H1 (cell line): ENCODE measurements around the gene CEP152. TPM values are rescaled to one million over a fixed set of nuclear protein-coding genes. Genes with fewer than 3 reads are reported as not detected.

Experiments used
- CTCF ChIA-PET: fragments of 300-600 bp; sonication (Branson Sonifier 250); formaldehyde crosslinking; loops from one replicate; lab custom pipeline; 2021; ENCODE audit not compliant: partially characterized antibody; lab: Charles Lee
- POLR2A ChIA-PET: fragments of 300-600 bp; sonication (Branson Sonifier 250); formaldehyde crosslinking; loops from one replicate; lab custom pipeline; 2021; ENCODE audit warnings: inconsistent platforms; ENCODE audit not compliant: partially characterized antibody; lab: Charles Lee
- DNase-seq, 2 experiments: peaks; one replicate each; pipeline versions ENCODE4 v3.0.0 to v3.0.0-alpha.2; 2010 to 2022; ENCODE audit warnings: low spot score in 2 of 2, low read depth in 1 of 2, mixed read lengths in 1 of 2
- FAIRE-seq: peaks from 2 replicates; lab custom pipeline; 2011; peaks lifted over from hg19 to GRCh38; lab: Jason Lieb, UNC
- H2AFZ ChIP-seq: 2 replicates; pipeline ENCODE4 v1.8.1; 2012; ENCODE audit warnings: low read length, inconsistent platforms
- H2AK5ac ChIP-seq: 2 replicates; pipeline ENCODE4 v1.6.1; 2013; ENCODE audit warnings: low read depth, low read length
- H2BK120ac ChIP-seq: replicated peaks from 2 replicates; pipeline ENCODE3; 2013; ENCODE audit warnings: low read depth, low read length, inconsistent platforms
- H2BK12ac ChIP-seq: 2 replicates; pipeline ENCODE4 v1.6.1; 2013; ENCODE audit warnings: low read depth, low read length
- H2BK15ac ChIP-seq: 2 replicates; pipeline ENCODE4 v1.6.1; 2013; ENCODE audit warnings: low read length
- H2BK20ac ChIP-seq: 2 replicates; pipeline ENCODE4 v1.6.1; 2013; ENCODE audit warnings: low read length
- H2BK5ac ChIP-seq: 2 replicates; pipeline ENCODE4 v1.6.1; 2013; ENCODE audit warnings: low read depth, low read length
- H3K14ac ChIP-seq: 2 replicates; pipeline ENCODE4 v1.6.1; 2013; ENCODE audit warnings: inconsistent platforms; ENCODE audit not compliant: insufficient read length
- H3K18ac ChIP-seq: 2 replicates; pipeline ENCODE4 v1.6.1; 2013; ENCODE audit warnings: low read length; ENCODE audit errors: extremely low read depth
- H3K23ac ChIP-seq: 2 replicates; pipeline ENCODE4 v1.6.1; 2013; ENCODE audit warnings: inconsistent platforms; ENCODE audit not compliant: insufficient read length
- H3K23me2 ChIP-seq: 2 replicates; pipeline ENCODE4 v1.6.1; 2013; ENCODE audit warnings: low read depth, low read length
- H3K27ac ChIP-seq: 2 replicates; pipeline ENCODE4 v1.6.1; 2011; ENCODE audit warnings: low read depth, low read length, inconsistent platforms
- H3K27me3 ChIP-seq, 4 experiments: replicated peaks in 1 of 4; 1 replicate in 1 of 4; 2 replicates in 3 of 4; pipeline versions ENCODE4 v1.6.1 to v1.8.1; 2011 to 2013; ENCODE audit warnings: low read length in 3 of 4, mild to moderate bottlenecking in 3 of 4, inconsistent platforms in 2 of 4, mixed read lengths in 2 of 4, moderate library complexity in 1 of 4; ENCODE audit not compliant: control insufficient read depth in 3 of 4, insufficient read depth in 3 of 4; ENCODE audit errors: extremely low read depth in 1 of 4
- H3K36me3 ChIP-seq, 4 experiments: 2 replicates each; pipeline versions ENCODE4 v1.6.1 to v1.8.1; 2011 to 2013; ENCODE audit warnings: mild to moderate bottlenecking in 4 of 4, low read length in 3 of 4, moderate library complexity in 2 of 4, control low read depth in 1 of 4, inconsistent platforms in 1 of 4; ENCODE audit not compliant: insufficient read depth in 4 of 4, control insufficient read depth in 2 of 4
- H3K4ac ChIP-seq: replicated peaks from 2 replicates; pipeline ENCODE3; 2013; ENCODE audit warnings: low read length, low read depth, mixed read lengths, inconsistent platforms; ENCODE audit not compliant: insufficient read length
- H3K4me1 ChIP-seq, 4 experiments: replicated peaks in 1 of 4; 1 replicate in 1 of 4; 2 replicates in 3 of 4; pipeline versions ENCODE4 v1.6.1 to v1.8.1; 2011 to 2013; ENCODE audit warnings: low read length in 3 of 4, inconsistent platforms in 2 of 4, mixed read lengths in 1 of 4; ENCODE audit not compliant: insufficient read depth in 4 of 4, control insufficient read depth in 3 of 4
- H3K4me2 ChIP-seq, 2 experiments: 2 replicates each; pipeline versions ENCODE4 v1.6.1 to v1.8.1; 2011 to 2013; ENCODE audit warnings: low read depth in 2 of 2, low read length in 2 of 2, control low read depth in 1 of 2, inconsistent platforms in 1 of 2, mild to moderate bottlenecking in 1 of 2; ENCODE audit not compliant: insufficient read depth in 1 of 2
- H3K4me3 ChIP-seq, 4 experiments: fragments of 200-600, 300-600 bp in 1 of 4; sonication (generic), shearing (Covaris generic), sonication (Bioruptor Twin) in 1 of 4; 2 replicates each; pipeline versions ENCODE4 v1.5.1 to v1.8.1; 2011 to 2016; ENCODE audit warnings: low read length in 4 of 4, low read depth in 3 of 4, control low read depth in 2 of 4, inconsistent platforms in 2 of 4, mild to moderate bottlenecking in 2 of 4, mixed read lengths in 1 of 4, moderate library complexity in 1 of 4; ENCODE audit not compliant: insufficient read depth in 2 of 4; ENCODE audit errors: extremely low read depth in 1 of 4
- H3K56ac ChIP-seq: replicated peaks from 2 replicates; pipeline ENCODE3; 2013; ENCODE audit warnings: low read depth, mild to moderate bottlenecking, mixed read lengths, low read length, inconsistent platforms; ENCODE audit not compliant: insufficient read length
- H3K79me1 ChIP-seq: 2 replicates; pipeline ENCODE4 v1.6.1; 2013; ENCODE audit warnings: low read depth, low read length, control low read depth
- H3K79me2 ChIP-seq, 2 experiments: 2 replicates each; pipeline versions ENCODE4 v1.6.1 to v1.8.1; 2012 to 2013; ENCODE audit warnings: low read length in 2 of 2, mild to moderate bottlenecking in 2 of 2, inconsistent platforms in 1 of 2; ENCODE audit not compliant: insufficient read depth in 2 of 2, control insufficient read depth in 1 of 2
- H3K9ac ChIP-seq, 4 experiments: replicated peaks in 1 of 4; 1 replicate in 1 of 4; 2 replicates in 3 of 4; pipeline versions ENCODE4 v1.6.1 to v1.8.1; 2011 to 2013; ENCODE audit warnings: low read depth in 3 of 4, low read length in 3 of 4, control low read depth in 2 of 4, mild to moderate bottlenecking in 2 of 4, moderate library complexity in 2 of 4, inconsistent platforms in 1 of 4; ENCODE audit errors: extremely low read depth in 1 of 4
- H3K9me3 ChIP-seq, 2 experiments: 2 replicates each; pipeline versions ENCODE4 v1.6.1 to v1.8.1; 2012 to 2013; ENCODE audit warnings: mild to moderate bottlenecking in 2 of 2, moderate library complexity in 2 of 2, control low read depth in 1 of 2, inconsistent platforms in 1 of 2, low read depth in 1 of 2, low read length in 1 of 2, mixed read lengths in 1 of 2; ENCODE audit not compliant: insufficient read depth in 2 of 2
- H4K20me1 ChIP-seq, 2 experiments: replicated peaks in 1 of 2; 2 replicates each; pipeline versions ENCODE3 to v1.8.1; 2011 to 2013; ENCODE audit warnings: inconsistent platforms in 2 of 2, low read length in 2 of 2, mild to moderate bottlenecking in 1 of 2; ENCODE audit not compliant: insufficient read depth in 2 of 2, control insufficient read depth in 1 of 2
- H4K5ac ChIP-seq: 2 replicates; pipeline ENCODE4 v1.6.1; 2013; ENCODE audit warnings: low read length, low read depth, mixed read lengths, inconsistent platforms; ENCODE audit not compliant: insufficient read length
- H4K8ac ChIP-seq: 2 replicates; pipeline ENCODE4 v1.8.0; 2013; ENCODE audit warnings: mild to moderate bottlenecking, moderate library complexity, low read length, inconsistent platforms; ENCODE audit not compliant: insufficient read depth; ENCODE audit errors: extremely low read depth
- H4K91ac ChIP-seq: replicated peaks from 2 replicates; pipeline ENCODE3; 2013; ENCODE audit warnings: low read length, mixed read lengths, inconsistent platforms; ENCODE audit not compliant: insufficient read length
- ASH2L ChIP-seq: fragments of 200-600, 300-600 bp; sonication (generic); IDR thresholded peaks from one replicate; pipeline ENCODE4 v1.7.1; 2017; ENCODE audit warnings: low read length
- ATF2 ChIP-seq: IDR thresholded peaks from 2 replicates; pipeline ENCODE4 v1.6.1; 2012; ENCODE audit warnings: low read length, inconsistent platforms
- CHD1 ChIP-seq: IDR thresholded peaks from 2 replicates; pipeline ENCODE4 v1.6.1; 2012; ENCODE audit warnings: low read depth, low read length, improper control_type of control experiment
- EZH2 ChIP-seq: fragments of 200-600 bp; sonication (generic); IDR thresholded peaks from 2 replicates; pipeline ENCODE4 v1.7.1; 2012; ENCODE audit warnings: low read depth, mild to moderate bottlenecking, moderate library complexity, low read length, inconsistent platforms; ENCODE audit not compliant: severe bottlenecking
- KDM5A ChIP-seq: fragments of 200-600 bp; IDR thresholded peaks from 2 replicates; pipeline ENCODE4 v1.7.1; 2012; ENCODE audit warnings: mild to moderate bottlenecking, low read length, inconsistent platforms, mixed read lengths
- PHF8 ChIP-seq: fragments of 200-600 bp; sonication (generic); conservative IDR thresholded peaks from 2 replicates; pipeline ENCODE4 v1.7.1; 2012; ENCODE audit warnings: low read depth, mild to moderate bottlenecking, inconsistent platforms, low read length, moderate library complexity
- POU5F1 ChIP-seq: IDR thresholded peaks from 2 replicates; pipeline ENCODE4 v1.6.1; 2011; ENCODE audit warnings: low read depth, mild to moderate bottlenecking, low read length, moderate library complexity
- RNF2 ChIP-seq: fragments of 200-900, 300-1000 bp; sonication (generic); IDR thresholded peaks from 2 replicates; pipeline ENCODE4 v1.7.1; 2016; ENCODE audit warnings: borderline replicate concordance, low read depth, mild to moderate bottlenecking, antibody characterized with exemption, low read length; ENCODE audit not compliant: poor library complexity, severe bottlenecking; ENCODE audit errors: missing control alignments
- SP1 ChIP-seq: IDR thresholded peaks from 2 replicates; pipeline ENCODE4 v1.6.1; 2011; ENCODE audit warnings: low read depth, low read length
- TCF12 ChIP-seq: IDR thresholded peaks from 2 replicates; pipeline ENCODE4 v1.6.1; 2011; ENCODE audit warnings: low read depth, mild to moderate bottlenecking, low read length
- WGBS, 2 experiments: shearing (Covaris generic) in 1 of 2; methylation state at CpG; one replicate each; pipeline versions ENCODE4 v1.1.6 to v1.1.7; 2013 to 2015; ENCODE audit warnings: low lambda C conversion rate in 2 of 2, mixed read lengths in 2 of 2, inconsistent platforms in 1 of 2, low coverage in 1 of 2, missing lambda C conversion rate in 1 of 2; ENCODE audit not compliant: insufficient replicate concordance in 2 of 2, insufficient coverage in 1 of 2, insufficient read length in 1 of 2; ENCODE audit errors: extremely low coverage in 1 of 2, missing lambda C conversion rate in 1 of 2; 5-methylcytosine and 5-hydroxymethylcytosine counted together
- polyA plus RNA-seq, 7 experiments: library from polyadenylated mRNA; depleted of rRNA in 3 of 7; stranded (reverse) in 5 of 7; unstranded in 2 of 7; fragments of >200 nt in 5 of 7; fragments of 200-250 nt in 2 of 7; gene quantifications; 1 replicate in 5 of 7; 2 replicates in 1 of 7; 4 replicates in 1 of 7; pipeline versions ENCODE4 v1.2.1 to v1.2.3, GENCODE V29; 2011 to 2013; ENCODE audit warnings: missing spikeins in 2 of 7, mixed read lengths in 2 of 7
- total RNA-seq: library from RNA; stranded (reverse); fragmentation: NEBNext Ultra II Directional; extraction: Animal tissue kit (Norgen Biotek cat#: 25700); gene quantifications from 2 replicates; pipeline ENCODE4 v1.2.1, GENCODE V29; 2021
- TF ChIP-seq, protein P1 (sequence below): IDR thresholded peaks from 2 replicates; pipeline ENCODE4 v1.6.1; 2011; ENCODE audit warnings: low read depth, mild to moderate bottlenecking, low read length; ENCODE audit not compliant: insufficient read depth

The CEP152 gene
- total and polyA plus RNA-seq, 2 of the 8 experiments (the other 6 are each of a cell fraction or from before 2014, with no cell fraction given): 1.4 to 16.2 TPM

DNA sequence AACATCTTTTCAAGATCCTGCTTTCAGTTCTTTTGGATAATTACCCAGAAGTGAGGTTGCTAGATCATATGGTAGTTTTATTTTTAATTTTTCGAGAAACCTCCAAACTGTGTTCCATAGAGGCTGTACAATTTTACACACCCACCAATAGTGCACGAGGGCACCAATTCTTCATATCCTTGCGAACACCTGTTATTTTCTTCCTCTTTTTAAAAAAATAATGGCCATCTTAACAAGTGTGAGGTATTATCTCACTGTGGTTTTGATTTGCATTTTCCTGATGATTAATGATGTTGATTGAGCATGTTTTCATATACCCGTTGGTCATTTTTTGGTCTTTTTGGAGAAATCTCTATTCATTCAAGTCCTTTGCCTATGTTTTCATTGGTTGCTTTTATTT, 17.6 kb upstream of the CEP152 start:
- Histone ChIP-seq H4K5ac (no peak overlapping the region), H3K9me3 (no peaks in the 10 kb centered on the region), H3K23ac (no peak overlapping the region), H3K4me2 (no peak overlapping the region), H2BK12ac (no peak overlapping the region), H3K4me3 (no peak overlapping the region), H4K8ac (no peak overlapping the region), H3K23me2 (no peaks in the 10 kb centered on the region), H2AK5ac (no peak overlapping the region), H3K27me3 (no peaks in the 10 kb centered on the region), H2BK15ac (no peak overlapping the region), H3K79me2 (no peaks in the 10 kb centered on the region), H2BK5ac (no peak overlapping the region), H2AFZ (no peak overlapping the region), H3K14ac (no peak overlapping the region), H3K18ac (no peak overlapping the region), H4K20me1 (no peaks in the 10 kb centered on the region), H3K27ac (no peak overlapping the region), H2BK120ac (no peak overlapping the region), H4K91ac (no peak overlapping the region), H3K56ac (no peak overlapping the region), H3K36me3 (no peaks in the 10 kb centered on the region), H3K9ac (no peak overlapping the region), H3K79me1 (no peaks in the 10 kb centered on the region), H2BK20ac (no peak overlapping the region), H3K4me1 (peaks cover 0 to 5% (median 0%) of the 10 kb centered on the region in 4 experiments; a peak in 2 of 7 replicates), H3K4ac (no peak overlapping the region)
- 87% methylated on average over 4 of the region's 4 CpGs; no CpG with 5 or more reads in 1 of the 2 experiments for WGBS, 2 experiments
- ChIA-PET POLR2A (no interaction called here), CTCF (interaction anchor here (0.7 kb wide), 1 partner anchor 145 kb away, joined by 3 read pairs; no protein-coding TSS in a partner anchor)
- FAIRE-seq: no peak
- no peak for DNase-seq
- TF ChIP-seq SP1: no peak
- TF ChIP-seq, protein P1, sequence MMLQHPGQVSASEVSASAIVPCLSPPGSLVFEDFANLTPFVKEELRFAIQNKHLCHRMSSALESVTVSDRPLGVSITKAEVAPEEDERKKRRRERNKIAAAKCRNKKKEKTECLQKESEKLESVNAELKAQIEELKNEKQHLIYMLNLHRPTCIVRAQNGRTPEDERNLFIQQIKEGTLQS: no peak
- TF ChIP-seq EZH2: no peak
- no peak for TF ChIP-seq ASH2L
- no peak for TF ChIP-seq PHF8
- TF ChIP-seq RNF2: no peak
- TF ChIP-seq ATF2: no peak
- TF ChIP-seq POU5F1: no peak
- TF ChIP-seq TCF12: no peak
- TF ChIP-seq KDM5A: no peak
- TF ChIP-seq CHD1: no peak
